Caco-2 (cell line): Measurements from ENCODE around the gene ZCRB1. TPM values are rescaled to one million over a fixed set of nuclear protein-coding genes. Genes with fewer than 3 reads are reported as not detected.

Experiments used
- BruUV-seq: library from RNA; stranded (reverse); fragments of 400-500 nt; replicated peaks from 2 replicates; lab custom pipeline; 2021; lab: Mats Ljungman, UMichigan
- CTCF ChIA-PET: fragments of 300-600 bp; sonication (Branson Sonifier 250); formaldehyde crosslinking; loops from one replicate; lab custom pipeline; 2022; ENCODE audit warnings: antibody characterized with exemption; lab: Charles Lee
- POLR2A ChIA-PET: fragments of 300-600 bp; sonication (Branson Sonifier 250); formaldehyde crosslinking; loops from one replicate; lab custom pipeline; 2022; ENCODE audit warnings: antibody characterized with exemption; lab: Charles Lee
- DNase-seq, 2 experiments: peaks; one replicate each; pipeline versions ENCODE4 v3.0.0 to v3.0.0-alpha.2; 2020 to 2022
- H3K27me3 ChIP-seq: replicated peaks from 2 replicates; pipeline ENCODE4 v1.6.0; 2011; ENCODE audit warnings: low read length; ENCODE audit not compliant: control insufficient read depth, insufficient read depth
- H3K36me3 ChIP-seq: 2 replicates; pipeline ENCODE4 v1.5.1; 2011; ENCODE audit warnings: low read length; ENCODE audit not compliant: control insufficient read depth, insufficient read depth
- H3K4me1 ChIP-seq: fragments of 250-450 bp; sonication (Bioruptor Pico); 2 replicates; pipeline ENCODE4 v1.5.1; 2020; ENCODE audit warnings: mild to moderate bottlenecking
- H3K4me3 ChIP-seq: 2 replicates; pipeline ENCODE4 v1.5.1; 2011; ENCODE audit warnings: low read depth, mild to moderate bottlenecking, control low read depth, low read length
- H3K9me3 ChIP-seq: fragments of 250-450 bp; sonication (Bioruptor Pico); 2 replicates; pipeline ENCODE4 v1.5.1; 2020; ENCODE audit warnings: mild to moderate bottlenecking, moderate library complexity
- H3K27ac Mint-ChIP-seq: one replicate; pipeline ENCODE4 v1.8.0; 2022; ENCODE audit warnings: mixed read lengths; ENCODE audit not compliant: unreplicated experiment
- H3K27me3 Mint-ChIP-seq: one replicate; pipeline ENCODE4 v1.8.0; 2022; ENCODE audit warnings: mixed read lengths; ENCODE audit not compliant: insufficient read depth, unreplicated experiment
- H3K36me3 Mint-ChIP-seq: one replicate; pipeline ENCODE4 v1.8.0; 2022; ENCODE audit warnings: mild to moderate bottlenecking, mixed read lengths; ENCODE audit not compliant: insufficient read depth, unreplicated experiment
- H3K4me1 Mint-ChIP-seq: one replicate; pipeline ENCODE4 v1.8.0; 2022; ENCODE audit warnings: low read depth, mixed read lengths; ENCODE audit not compliant: unreplicated experiment
- H3K4me3 Mint-ChIP-seq: one replicate; pipeline ENCODE4 v1.8.0; 2022; ENCODE audit warnings: mild to moderate bottlenecking, moderate library complexity, mixed read lengths; ENCODE audit not compliant: unreplicated experiment
- H3K9me3 Mint-ChIP-seq: one replicate; pipeline ENCODE4 v1.8.0; 2022; ENCODE audit warnings: mixed read lengths; ENCODE audit not compliant: unreplicated experiment
- CTCF ChIP-seq, 2 experiments: fragments of 200-600 bp in 1 of 2; IDR thresholded peaks; 1 replicate in 1 of 2; 2 replicates in 1 of 2; pipeline versions ENCODE4 v1.5.1 to v1.8.0; 2011 to 2022; ENCODE audit warnings: antibody characterized with exemption in 1 of 2, control low read depth in 1 of 2, inconsistent platforms in 1 of 2, low read depth in 1 of 2, low read length in 1 of 2, mild to moderate bottlenecking in 1 of 2, moderate library complexity in 1 of 2; ENCODE audit not compliant: insufficient read depth in 1 of 2, severe bottlenecking in 1 of 2, unreplicated experiment in 1 of 2
- intact Hi-C: fragments of 100-400 bp; cut with micrococcal nuclease; formaldehyde crosslinking; loops from one replicate; pipeline ENCODE4 v1.10.0; 2022; ENCODE audit not compliant: unreplicated experiment
- total RNA-seq: library from RNA; stranded (reverse); gene quantifications from 2 replicates; pipeline ENCODE4 v1.2.3, GENCODE V29; 2022

ZCRB1 gene
- total RNA-seq, 1 experiment from 2014 or later, result 52.1 TPM

DNA sequence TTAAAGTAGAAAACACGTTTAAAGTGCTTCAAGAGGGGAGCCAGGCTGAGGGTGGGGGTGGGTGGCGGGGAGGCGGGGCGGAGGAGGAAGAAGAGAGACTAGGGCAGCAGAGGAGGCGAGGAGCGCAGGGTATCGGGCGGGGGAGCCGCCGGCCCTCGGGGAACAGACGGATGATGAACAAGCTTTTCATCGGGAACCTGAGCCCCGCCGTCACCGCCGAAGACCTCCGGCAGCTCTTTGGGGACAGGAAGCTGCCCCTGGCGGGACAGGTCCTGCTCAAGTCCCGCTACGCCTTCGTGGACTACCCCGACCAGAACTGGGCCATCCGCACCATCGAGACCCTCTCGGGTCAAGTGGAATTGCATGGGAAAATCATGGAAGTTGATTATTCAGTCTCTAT is 39.2 kb downstream of the ZCRB1 start:
- Mint-ChIP-seq H3K4me3 (no peak overlapping the region), H3K4me1 (peaks cover 7% of the 10 kb centered on the region), H3K27ac (no peak overlapping the region), H3K27me3 (peaks cover 7% of the 10 kb centered on the region), H3K36me3 (no peaks in the 10 kb centered on the region), H3K9me3 (no peaks in the 10 kb centered on the region)
- Histone ChIP-seq H3K9me3 (no peaks in the 10 kb centered on the region), H3K36me3 (no peaks in the 10 kb centered on the region), H3K4me3 (no peak overlapping the region), H3K4me1 (peaks cover 12% of the 10 kb centered on the region; the same call in 1 of the 2 replicates), H3K27me3 (peaks cover 1% of the 10 kb centered on the region; the same call in 1 of the 2 replicates)
- intact Hi-C loops, result no loop called here
- TF ChIP-seq CTCF (IDR thresholded peaks at IDR 0.05; ENCODE audit: insufficient read depth in 1 of 2, low read depth in 1 of 2, low read length in 1 of 2, severe bottlenecking in 1 of 2, unreplicated experiment in 1 of 2), result no peak
- ChIA-PET CTCF (no interaction called here), POLR2A (no interaction called here)
- DNase-seq, result no peak
- no TSS peak for BruUV-seq

GRCh38 chr12:42285431-42285830 is 40.5 kb downstream of the ZCRB1 start:
- Histone ChIP-seq H3K36me3 (no peaks in the 10 kb centered on the region), H3K9me3 (no peaks in the 10 kb centered on the region), H3K4me3 (no peak overlapping the region), H3K4me1 (peaks cover 20% of the 10 kb centered on the region), H3K27me3 (peaks cover 1% of the 10 kb centered on the region; the same call in 1 of the 2 replicates)
- intact Hi-C loops, result no loop called here
- no peaks in the 10 kb centered on the region for H3K9me3 Mint-ChIP-seq
- ChIA-PET CTCF (no interaction called here), POLR2A (no interaction called here)
- no peak overlapping the region for H3K4me3 Mint-ChIP-seq
- no TSS peak for BruUV-seq
- no peak for DNase-seq
- H3K27ac Mint-ChIP-seq, result no peak overlapping the region
- peaks cover 7% of the 10 kb centered on the region for H3K27me3 Mint-ChIP-seq
- H3K4me1 Mint-ChIP-seq, result peaks cover 7% of the 10 kb centered on the region
- no peaks in the 10 kb centered on the region for H3K36me3 Mint-ChIP-seq
- TF ChIP-seq CTCF (IDR thresholded peaks at IDR 0.05; ENCODE audit: insufficient read depth in 1 of 2, low read depth in 1 of 2, low read length in 1 of 2, severe bottlenecking in 1 of 2, unreplicated experiment in 1 of 2), result no peak

DNA sequence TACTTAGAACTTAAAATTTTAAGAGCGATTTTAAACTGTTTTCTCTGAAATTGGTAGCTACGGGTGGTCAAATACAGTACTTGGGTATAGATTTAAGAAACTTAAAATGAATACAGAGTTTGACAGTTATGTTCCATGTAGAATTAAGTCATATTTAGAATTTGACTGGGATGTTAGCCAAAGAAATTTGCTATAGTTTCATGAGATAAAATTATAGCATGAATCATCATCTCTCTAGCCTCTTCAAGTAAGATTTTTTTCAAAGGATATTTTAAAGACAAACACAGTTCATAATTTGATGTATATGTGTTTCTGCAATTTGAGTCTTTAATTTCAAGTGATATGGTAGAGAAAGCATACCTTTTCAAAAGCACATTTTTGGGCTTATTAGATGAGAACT is 41.0 kb downstream of the ZCRB1 start:
- DNase-seq, result no peak
- H3K36me3 ChIP-seq, result no peaks in the 10 kb centered on the region
- TF ChIP-seq CTCF (IDR thresholded peaks at IDR 0.05; ENCODE audit: insufficient read depth in 1 of 2, low read depth in 1 of 2, low read length in 1 of 2, severe bottlenecking in 1 of 2, unreplicated experiment in 1 of 2), result no peak
- Mint-ChIP-seq H3K4me3 (no peak overlapping the region), H3K27me3 (peaks cover 4% of the 10 kb centered on the region), H3K27ac (no peak overlapping the region), H3K36me3 (no peaks in the 10 kb centered on the region), H3K9me3 (no peaks in the 10 kb centered on the region), H3K4me1 (peaks cover 7% of the 10 kb centered on the region)
- intact Hi-C loops, result loop anchor here (5.0 kb wide), 1 partner anchor 158 kb away; no protein-coding TSS in a partner anchor
- H3K4me3 ChIP-seq, result no peak overlapping the region
- ChIA-PET POLR2A (no interaction called here), CTCF (no interaction called here)
- peaks cover 1% of the 10 kb centered on the region; the same call in 1 of the 2 replicates for H3K27me3 ChIP-seq
- H3K4me1 ChIP-seq, result peaks cover 20% of the 10 kb centered on the region
- no peaks in the 10 kb centered on the region for H3K9me3 ChIP-seq
- BruUV-seq, result no TSS peak
